A549 (cell line): ENCODE measurements around the gene ANKS1B. TPM values are rescaled to one million over a fixed set of nuclear protein-coding genes. Genes with fewer than 3 reads are reported as not detected.

Experiments
- ATAC-seq, 2 experiments: fragments of 200-7000 bp in 1 of 2; fragments of >200 bp in 1 of 2; cut with Nextera tagmentation in 1 of 2; cut with Tn5 transposase in 1 of 2; 3 replicates each; pipeline versions ENCODE4 v1.8.0 to v1.9.1; 2018 to 2020; ENCODE audit warnings: mild to moderate bottlenecking in 1 of 2, moderate library complexity in 1 of 2
- CTCF ChIA-PET: fragments of 300-600 bp; sonication (Branson Sonifier 250); formaldehyde crosslinking; extraction: SDS; loops from one replicate; lab custom pipeline; 2021; ENCODE audit warnings: antibody characterized with exemption, inconsistent platforms; lab: Yijun Ruan, JAX
- POLR2A ChIA-PET: fragments of 350-600 bp; formaldehyde crosslinking; extraction: SDS; loops from one replicate; lab custom pipeline; 2021; ENCODE audit warnings: antibody characterized with exemption, inconsistent platforms; lab: Yijun Ruan, JAX
- DNase-seq, 2 experiments: peaks; one replicate each; pipeline versions ENCODE4 v3.0.0 to v3.0.0-alpha.2; 2011 to 2016; ENCODE audit warnings: low read depth in 1 of 2, low spot score in 1 of 2
- FAIRE-seq: peaks from 2 replicates; lab custom pipeline; 2011; peaks lifted over from hg19 to GRCh38; lab: Jason Lieb, UNC
- H3K27ac ChIP-seq, 2 experiments: fragments of >200 bp; sonication (Bioruptor Twin); formaldehyde crosslinking; 3 replicates each; pipeline ENCODE4 v1.5.1; 2016 to 2017
- H3K4me1 ChIP-seq: fragments of >200 bp; sonication (Bioruptor Twin); formaldehyde crosslinking; 3 replicates; pipeline ENCODE4 v1.6.1; 2016
- H3K4me2 ChIP-seq: fragments of >200 bp; sonication (Bioruptor Twin); formaldehyde crosslinking; 3 replicates; pipeline ENCODE4 v1.6.1; 2016
- H3K4me3 ChIP-seq: fragments of >200 bp; sonication (Bioruptor Twin); formaldehyde crosslinking; 3 replicates; pipeline ENCODE4 v1.5.1; 2016
- H3K9me3 ChIP-seq: fragments of >200 bp; sonication (Bioruptor Twin); formaldehyde crosslinking; 3 replicates; pipeline ENCODE4 v1.6.1; 2016
- EHMT2 ChIP-seq: fragments of 200-600 bp; sonication (generic); IDR thresholded peaks from 2 replicates; pipeline ENCODE4 v1.6.1; 2016; ENCODE audit warnings: antibody characterized with exemption, low read depth, mild to moderate bottlenecking, moderate library complexity
- FOSB ChIP-seq: fragments of 250-450 bp; sonication (Bioruptor Pico); IDR thresholded peaks from 2 replicates; pipeline ENCODE4 v1.5.0; 2020; ENCODE audit warnings: mild to moderate bottlenecking, moderate library complexity
- FOSL2 ChIP-seq, 2 experiments: fragments of 450-650 bp in 1 of 2; fragments of >200 bp in 1 of 2; sonication (Bioruptor Twin) in 1 of 2; formaldehyde crosslinking; IDR thresholded peaks; 2 replicates each; pipeline versions ENCODE4 v1.5.0 to v1.6.1; 2016 to 2020; ENCODE audit warnings: mild to moderate bottlenecking in 1 of 2, moderate library complexity in 1 of 2
- GATA3 ChIP-seq: IDR thresholded peaks from 2 replicates; pipeline ENCODE4 v1.6.1; 2012; ENCODE audit warnings: borderline replicate concordance
- HDAC2 ChIP-seq: fragments of 200-600 bp; sonication (generic); IDR thresholded peaks from 2 replicates; pipeline ENCODE4 v1.6.1; 2016
- HOXA7 ChIP-seq: fragments of 250-450 bp; sonication (Bioruptor Pico); IDR thresholded peaks from 2 replicates; pipeline ENCODE4 v1.5.0; 2020; ENCODE audit warnings: mild to moderate bottlenecking, moderate library complexity
- HOXB5 ChIP-seq: fragments of 250-450 bp; sonication (Bioruptor Pico); IDR thresholded peaks from 2 replicates; pipeline ENCODE4 v1.5.0; 2020; ENCODE audit warnings: mild to moderate bottlenecking, moderate library complexity
- JUNB ChIP-seq: fragments of >200 bp; sonication (Bioruptor Twin); formaldehyde crosslinking; IDR thresholded peaks from 2 replicates; pipeline ENCODE4 v1.6.1; 2016
- KDM5A ChIP-seq: fragments of 200-600 bp; sonication (generic); IDR thresholded peaks from 2 replicates; pipeline ENCODE4 v1.6.1; 2016; ENCODE audit warnings: antibody characterized with exemption, mild to moderate bottlenecking
- MAZ ChIP-seq: fragments of 150-350 bp; IDR thresholded peaks from 2 replicates; pipeline ENCODE4 v1.6.1; 2014; ENCODE audit warnings: antibody characterized with exemption, low read depth, low read length, borderline replicate concordance
- NPAS2 ChIP-seq: fragments of 250-450 bp; sonication (Bioruptor Pico); IDR thresholded peaks from 2 replicates; pipeline ENCODE4 v1.8.0; 2022; ENCODE audit warnings: mild to moderate bottlenecking, moderate library complexity, borderline replicate concordance
- PHF8 ChIP-seq: fragments of 200-600 bp; sonication (generic); IDR thresholded peaks from 2 replicates; pipeline ENCODE4 v1.6.1; 2016; ENCODE audit warnings: low read depth, mild to moderate bottlenecking, antibody characterized with exemption, moderate library complexity, borderline replicate concordance
- POLR2AphosphoS2 ChIP-seq: conservative IDR thresholded peaks from 2 replicates; pipeline ENCODE4 v1.6.1; 2012; ENCODE audit warnings: low read length, improper control_type of control experiment, inconsistent platforms
- TP53 ChIP-seq: fragments of 250-450 bp; sonication (Bioruptor Pico); IDR thresholded peaks from 2 replicates; pipeline ENCODE4 v1.5.0; 2021; ENCODE audit warnings: mild to moderate bottlenecking, moderate library complexity
- WGBS: methylation state at CpG from one replicate; pipeline ENCODE4 v1.1.6; 2017; ENCODE audit errors: missing lambda C conversion rate; 5-methylcytosine and 5-hydroxymethylcytosine counted together
- polyA plus RNA-seq, 4 experiments: library from polyadenylated mRNA; depleted of rRNA in 3 of 4; stranded (reverse); fragments of >200 nt; fragmentation: RNase III in 1 of 4; extraction: RNeasy Plus Mini Kit Qiagen cat#74134 plus additional on column Dnase treatment in 1 of 4; gene quantifications; 2 replicates in 3 of 4; 3 replicates in 1 of 4; pipeline ENCODE4 v1.2.3, GENCODE V29; 2011 to 2017
- TF ChIP-seq, protein P1 (sequence below): fragments of 150-350 bp; IDR thresholded peaks from 2 replicates; pipeline ENCODE4 v1.6.1; 2014; ENCODE audit warnings: low read depth, mild to moderate bottlenecking, low read length
- TF ChIP-seq, protein P2 (sequence below): fragments of >200 bp; sonication (Bioruptor Twin); formaldehyde crosslinking; IDR thresholded peaks from 3 replicates; pipeline ENCODE4 v1.6.1; 2016
- TF ChIP-seq, protein P3 (sequence below): IDR thresholded peaks from 2 replicates; pipeline ENCODE4 v1.6.1; 2012; ENCODE audit warnings: low read depth, borderline replicate concordance
- TF ChIP-seq, protein P4 (sequence below): fragments of 250-450 bp; sonication (Bioruptor Pico); IDR thresholded peaks from 2 replicates; pipeline ENCODE4 v1.5.0; 2020; ENCODE audit warnings: low read depth, mild to moderate bottlenecking, moderate library complexity
- TF ChIP-seq, protein P5 (sequence below): IDR thresholded peaks from 2 replicates; pipeline ENCODE4 v1.6.1; 2012
- TF ChIP-seq, protein P6 (sequence below): fragments of 450-650 bp; IDR thresholded peaks from 2 replicates; pipeline ENCODE4 v1.6.1; 2014; ENCODE audit warnings: antibody characterized with exemption

Gene ANKS1B
- polyA plus RNA-seq, 2 of the 4 experiments (the other 2 are of a cell fraction), result 1.5 to 2.2 TPM

DNA sequence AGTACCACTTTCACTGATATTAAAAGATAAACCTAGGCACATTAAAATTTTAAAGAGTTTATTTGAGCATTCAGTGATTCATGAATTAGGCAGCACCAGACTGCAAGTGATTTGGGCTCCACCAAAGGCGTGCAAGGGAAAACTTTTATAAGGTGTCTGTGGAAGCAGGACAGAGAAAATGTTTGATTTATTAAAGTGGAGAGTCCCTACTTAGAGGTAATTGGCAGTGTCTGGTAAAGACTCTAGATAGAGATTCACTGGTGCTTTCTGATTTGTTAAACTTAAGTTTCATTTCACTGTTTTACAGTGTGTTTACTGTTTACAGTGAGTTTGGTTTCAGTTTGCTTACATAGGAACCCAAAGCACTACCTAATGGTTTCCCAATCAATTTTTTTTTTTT is 72.8 kb downstream of the ANKS1B start:
- H3K9me3 ChIP-seq, result no peaks in the 10 kb centered on the region
- peak overlapping the region; percentile 60 to 82 for H3K27ac ChIP-seq
- 11% methylated on average over 1 of the region's 1 CpG for WGBS
- peak overlapping the region; percentile 88 for H3K4me2 ChIP-seq
- ChIA-PET POLR2A (no interaction called here), CTCF (no interaction called here)
- FAIRE-seq, result no peak
- no peak for ATAC-seq
- peak overlapping the region; percentile 27; the same call in 2 of the 3 replicates for H3K4me3 ChIP-seq
- no peak for DNase-seq
- H3K4me1 ChIP-seq, result peaks cover 61% of the 10 kb centered on the region
- no peak for TF ChIP-seq EHMT2
- no peak for TF ChIP-seq HDAC2
- TF ChIP-seq, protein P1, sequence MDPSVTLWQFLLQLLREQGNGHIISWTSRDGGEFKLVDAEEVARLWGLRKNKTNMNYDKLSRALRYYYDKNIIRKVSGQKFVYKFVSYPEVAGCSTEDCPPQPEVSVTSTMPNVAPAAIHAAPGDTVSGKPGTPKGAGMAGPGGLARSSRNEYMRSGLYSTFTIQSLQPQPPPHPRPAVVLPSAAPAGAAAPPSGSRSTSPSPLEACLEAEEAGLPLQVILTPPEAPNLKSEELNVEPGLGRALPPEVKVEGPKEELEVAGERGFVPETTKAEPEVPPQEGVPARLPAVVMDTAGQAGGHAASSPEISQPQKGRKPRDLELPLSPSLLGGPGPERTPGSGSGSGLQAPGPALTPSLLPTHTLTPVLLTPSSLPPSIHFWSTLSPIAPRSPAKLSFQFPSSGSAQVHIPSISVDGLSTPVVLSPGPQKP, result no peak
- TF ChIP-seq, protein P2, sequence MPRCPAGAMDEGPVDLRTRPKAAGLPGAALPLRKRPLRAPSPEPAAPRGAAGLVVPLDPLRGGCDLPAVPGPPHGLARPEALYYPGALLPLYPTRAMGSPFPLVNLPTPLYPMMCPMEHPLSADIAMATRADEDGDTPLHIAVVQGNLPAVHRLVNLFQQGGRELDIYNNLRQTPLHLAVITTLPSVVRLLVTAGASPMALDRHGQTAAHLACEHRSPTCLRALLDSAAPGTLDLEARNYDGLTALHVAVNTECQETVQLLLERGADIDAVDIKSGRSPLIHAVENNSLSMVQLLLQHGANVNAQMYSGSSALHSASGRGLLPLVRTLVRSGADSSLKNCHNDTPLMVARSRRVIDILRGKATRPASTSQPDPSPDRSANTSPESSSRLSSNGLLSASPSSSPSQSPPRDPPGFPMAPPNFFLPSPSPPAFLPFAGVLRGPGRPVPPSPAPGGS, result no peak
- TF ChIP-seq, protein P3, sequence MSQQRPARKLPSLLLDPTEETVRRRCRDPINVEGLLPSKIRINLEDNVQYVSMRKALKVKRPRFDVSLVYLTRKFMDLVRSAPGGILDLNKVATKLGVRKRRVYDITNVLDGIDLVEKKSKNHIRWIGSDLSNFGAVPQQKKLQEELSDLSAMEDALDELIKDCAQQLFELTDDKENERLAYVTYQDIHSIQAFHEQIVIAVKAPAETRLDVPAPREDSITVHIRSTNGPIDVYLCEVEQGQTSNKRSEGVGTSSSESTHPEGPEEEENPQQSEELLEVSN, result no peak
- no peak for TF ChIP-seq NPAS2 (CRISPR knock-in tag)
- TF ChIP-seq FOSB (CRISPR knock-in tag), result no peak
- TF ChIP-seq POLR2AphosphoS2, result no peak
- no peak for TF ChIP-seq TP53 (CRISPR knock-in tag)
- TF ChIP-seq HOXB5 (CRISPR knock-in tag), result no peak
- TF ChIP-seq, protein P4, sequence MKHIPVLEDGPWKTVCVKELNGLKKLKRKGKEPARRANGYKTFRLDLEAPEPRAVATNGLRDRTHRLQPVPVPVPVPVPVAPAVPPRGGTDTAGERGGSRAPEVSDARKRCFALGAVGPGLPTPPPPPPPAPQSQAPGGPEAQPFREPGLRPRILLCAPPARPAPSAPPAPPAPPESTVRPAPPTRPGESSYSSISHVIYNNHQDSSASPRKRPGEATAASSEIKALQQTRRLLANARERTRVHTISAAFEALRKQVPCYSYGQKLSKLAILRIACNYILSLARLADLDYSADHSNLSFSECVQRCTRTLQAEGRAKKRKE (CRISPR knock-in tag), result no peak
- TF ChIP-seq PHF8, result no peak
- TF ChIP-seq, protein P5, sequence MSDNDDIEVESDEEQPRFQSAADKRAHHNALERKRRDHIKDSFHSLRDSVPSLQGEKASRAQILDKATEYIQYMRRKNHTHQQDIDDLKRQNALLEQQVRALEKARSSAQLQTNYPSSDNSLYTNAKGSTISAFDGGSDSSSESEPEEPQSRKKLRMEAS, result no peak
- TF ChIP-seq, protein P6, sequence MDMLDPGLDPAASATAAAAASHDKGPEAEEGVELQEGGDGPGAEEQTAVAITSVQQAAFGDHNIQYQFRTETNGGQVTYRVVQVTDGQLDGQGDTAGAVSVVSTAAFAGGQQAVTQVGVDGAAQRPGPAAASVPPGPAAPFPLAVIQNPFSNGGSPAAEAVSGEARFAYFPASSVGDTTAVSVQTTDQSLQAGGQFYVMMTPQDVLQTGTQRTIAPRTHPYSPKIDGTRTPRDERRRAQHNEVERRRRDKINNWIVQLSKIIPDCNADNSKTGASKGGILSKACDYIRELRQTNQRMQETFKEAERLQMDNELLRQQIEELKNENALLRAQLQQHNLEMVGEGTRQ, result no peak
- TF ChIP-seq MAZ, result no peak
- TF ChIP-seq KDM5A, result no peak
- TF ChIP-seq HOXA7, result no peak
- TF ChIP-seq, all 56 proteins: peak for 0

DNA sequence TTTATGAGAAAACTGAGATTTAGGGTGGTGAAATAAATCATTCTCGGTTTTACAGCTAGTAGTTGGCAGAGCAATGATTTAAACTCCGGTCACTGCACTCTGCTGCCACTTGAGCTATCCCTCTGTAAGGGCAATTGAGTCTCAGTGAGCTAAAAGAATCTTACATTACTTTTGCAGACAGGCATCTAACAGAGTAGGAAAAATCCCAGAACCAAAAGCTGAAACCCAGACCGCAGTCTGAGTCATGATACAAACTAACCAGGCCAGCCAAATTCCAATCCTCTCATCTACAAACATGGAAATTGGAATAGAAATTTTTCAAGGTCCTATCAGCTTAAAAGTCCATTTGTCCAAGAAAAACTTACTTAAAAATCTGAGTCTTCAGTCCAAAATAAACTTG is 73.7 kb downstream of the ANKS1B start:
- CTCF ChIA-PET, result interaction anchor here (0.9 kb wide), 1 partner anchor 11 kb away, joined by 3 read pairs; no protein-coding TSS in a partner anchor
- TF ChIP-seq GATA3 (peak; percentile 32; the same call in 1 of the 2 replicates), PHF8 (no peak), JUNB (peak; percentile 24; the same call in 1 of the 2 replicates), FOSL2 (IDR thresholded peaks at IDR 0.05) (no peak), FOSL2 (CRISPR knock-in tag; IDR thresholded peaks at IDR 0.05) (peak; percentile 80)
- TF ChIP-seq, protein P4 (CRISPR knock-in tag), result no peak
- peak overlapping the region; percentile 88 for H3K4me2 ChIP-seq
- peaks cover 53% of the 10 kb centered on the region for H3K4me1 ChIP-seq
- peak; percentile 32 for FAIRE-seq
- peak; percentile 50 to 78 for DNase-seq
- H3K4me3 ChIP-seq, result peak overlapping the region; percentile 27; the same call in 2 of the 3 replicates
- H3K27ac ChIP-seq, result peak overlapping the region; percentile 60 to 76
- POLR2A ChIA-PET, result interaction anchor here (0.8 to 1.1 kb wide), 2 partner anchors 100 to 228 kb away, joined by 3 read pairs; no protein-coding TSS in a partner anchor
- peak; percentile 65 to 77 for ATAC-seq
- 7% methylated on average over 3 of the region's 3 CpGs for WGBS
- no peaks in the 10 kb centered on the region for H3K9me3 ChIP-seq
